Tibial nerve (tissue), 4 donors: ENCODE measurements around the gene GPATCH2L. TPM values are rescaled to one million over a fixed set of nuclear protein-coding genes. Genes with fewer than 3 reads are reported as not detected.

Source experiments
- DNase-seq, 2 donors: peaks; one replicate each; pipeline ENCODE4 v3.0.0-alpha.2; 2019; ENCODE audit warnings: low spot score in 2 of 2
- H3K27ac ChIP-seq, 4 donors: fragments of 200-600 bp; sonication (generic) in 3 of 4; one replicate each; pipeline ENCODE4 v1.5.1; 2017 to 2019; ENCODE audit warnings: mild to moderate bottlenecking in 1 of 4
- H3K27me3 ChIP-seq, 2 donors: fragments of 200-600 bp; sonication (generic) in 1 of 2; one replicate each; pipeline versions ENCODE4 v1.5.1 to v1.6.0; 2017 to 2019
- H3K36me3 ChIP-seq, 3 donors: fragments of 200-600 bp; sonication (generic); one replicate each; pipeline ENCODE4 v1.5.1; 2018 to 2019
- H3K4me1 ChIP-seq, 4 donors: fragments of 200-600 bp; sonication (generic) in 3 of 4; one replicate each; pipeline ENCODE4 v1.5.1; 2017 to 2019
- H3K4me3 ChIP-seq, 4 donors: fragments of 200-600 bp; sonication (generic) in 3 of 4; one replicate each; pipeline ENCODE4 v1.5.1; 2017 to 2019; ENCODE audit warnings: mild to moderate bottlenecking in 1 of 4, moderate library complexity in 1 of 4
- H3K9me3 ChIP-seq, 4 donors: fragments of 200-600 bp; sonication (generic) in 3 of 4; one replicate each; pipeline ENCODE4 v1.5.1; 2017 to 2019
- EP300 ChIP-seq, 2 donors: sonication (generic); formaldehyde crosslinking; IDR thresholded peaks; one replicate each; pipeline ENCODE4 v1.6.1; 2017; ENCODE audit warnings: antibody characterized with exemption in 2 of 2, mild to moderate bottlenecking in 1 of 2
- POLR2A ChIP-seq, 2 donors: fragments of 450-650 bp; IDR thresholded peaks; one replicate each; pipeline ENCODE4 v1.6.1; 2017; ENCODE audit warnings: antibody characterized with exemption in 2 of 2, mild to moderate bottlenecking in 2 of 2, moderate library complexity in 2 of 2
- WGBS, 2 donors: methylation state at CpG; one replicate each; pipeline ENCODE4 v1.1.5; 2018; 5-methylcytosine and 5-hydroxymethylcytosine counted together
- total RNA-seq, 4 donors: library from RNA; depleted of rRNA; stranded (reverse); fragments of >200 nt; gene quantifications; one replicate each; pipeline ENCODE4 v1.1.0, GENCODE V29; 2016
- TF ChIP-seq, protein P1 (sequence below), 5 experiments: fragments of 200-600 bp in 3 of 5; fragments of 450-650 bp in 2 of 5; sonication (generic) in 3 of 5; IDR thresholded peaks; one replicate each; pipeline ENCODE4 v1.5.1; 2016 to 2019; ENCODE audit warnings: antibody characterized with exemption in 5 of 5, mild to moderate bottlenecking in 3 of 5, moderate library complexity in 2 of 5

GPATCH2L gene
- total RNA-seq, 4 donors from 2014 or later, result 56.1 to 76.8 (median 71.7) TPM

DNA sequence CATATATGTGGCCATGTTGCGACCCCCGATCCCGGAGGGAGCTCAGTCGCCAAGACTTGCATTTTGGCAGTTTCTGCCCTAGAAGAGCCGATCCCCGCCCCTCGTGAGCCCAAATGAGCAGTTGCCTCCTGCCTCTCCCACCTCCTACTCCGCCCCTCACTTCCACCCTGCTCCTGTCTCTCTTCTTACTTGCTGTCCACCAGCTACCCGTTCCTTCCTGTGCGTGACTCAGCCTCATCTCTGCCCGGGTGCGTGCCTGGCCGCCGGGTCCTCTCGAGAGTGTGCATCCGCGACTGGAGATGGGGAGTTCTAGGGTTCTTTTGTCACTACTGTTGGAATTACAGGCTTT is 585 bp downstream of the GPATCH2L start:
- Histone ChIP-seq H3K27me3 (peaks cover 0 to 3% of the 10 kb centered on the region in 2 donors), H3K4me1 (peaks cover 0 to 56% (median 37%) of the 10 kb centered on the region in 4 donors), H3K36me3 (peaks cover 0 to 11% (median 0%) of the 10 kb centered on the region in 3 donors), H3K4me3 (peak overlapping the region; percentile 70 to 95 (median 92)), H3K9me3 (no peaks in the 10 kb centered on the region), H3K27ac (peak overlapping the region in 3 of 4 donors; percentile 81 to 86 (median 86))
- peak; percentile 19 to 44 for DNase-seq
- WGBS, 2 donors, result 0% methylated on average over 17 of the region's 17 CpGs
- TF ChIP-seq, protein P1, sequence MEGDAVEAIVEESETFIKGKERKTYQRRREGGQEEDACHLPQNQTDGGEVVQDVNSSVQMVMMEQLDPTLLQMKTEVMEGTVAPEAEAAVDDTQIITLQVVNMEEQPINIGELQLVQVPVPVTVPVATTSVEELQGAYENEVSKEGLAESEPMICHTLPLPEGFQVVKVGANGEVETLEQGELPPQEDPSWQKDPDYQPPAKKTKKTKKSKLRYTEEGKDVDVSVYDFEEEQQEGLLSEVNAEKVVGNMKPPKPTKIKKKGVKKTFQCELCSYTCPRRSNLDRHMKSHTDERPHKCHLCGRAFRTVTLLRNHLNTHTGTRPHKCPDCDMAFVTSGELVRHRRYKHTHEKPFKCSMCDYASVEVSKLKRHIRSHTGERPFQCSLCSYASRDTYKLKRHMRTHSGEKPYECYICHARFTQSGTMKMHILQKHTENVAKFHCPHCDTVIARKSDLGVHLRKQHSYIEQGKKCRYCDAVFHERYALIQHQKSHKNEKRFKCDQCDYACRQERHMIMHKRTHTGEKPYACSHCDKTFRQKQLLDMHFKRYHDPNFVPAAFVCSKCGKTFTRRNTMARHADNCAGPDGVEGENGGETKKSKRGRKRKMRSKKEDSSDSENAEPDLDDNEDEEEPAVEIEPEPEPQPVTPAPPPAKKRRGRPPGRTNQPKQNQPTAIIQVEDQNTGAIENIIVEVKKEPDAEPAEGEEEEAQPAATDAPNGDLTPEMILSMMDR (IDR thresholded peaks at IDR 0.05), result no peak
- TF ChIP-seq EP300 (IDR thresholded peaks at IDR 0.05) (no peak), POLR2A (IDR thresholded peaks at IDR 0.05) (no peak)

DNA sequence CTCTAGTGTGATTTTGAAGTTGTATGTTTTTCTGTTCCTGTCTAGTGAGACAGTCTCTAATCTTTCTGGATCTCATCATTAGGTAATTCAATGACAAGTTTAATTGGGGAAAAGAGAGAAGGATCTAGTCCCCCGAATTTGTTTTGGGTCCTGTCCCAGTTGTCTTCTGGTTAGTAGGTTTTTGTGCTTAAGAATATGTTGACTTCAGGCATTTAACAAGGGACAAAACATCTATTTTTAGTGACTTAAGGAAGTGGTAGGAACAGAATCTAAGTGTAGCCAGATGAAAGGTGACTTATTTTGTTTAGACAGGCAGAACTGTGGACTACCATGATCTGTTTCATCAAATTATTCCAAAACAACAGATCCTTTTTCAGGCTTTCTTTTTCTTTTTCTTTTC is 2.2 kb downstream of the GPATCH2L start:
- H3K27me3 ChIP-seq, result peaks cover 0 to 3% of the 10 kb centered on the region in 2 donors
- no peaks in the 10 kb centered on the region for H3K9me3 ChIP-seq
- no peak for DNase-seq
- TF ChIP-seq, protein P1 (IDR thresholded peaks at IDR 0.05), result no peak
- TF ChIP-seq POLR2A (IDR thresholded peaks at IDR 0.05) (no peak), EP300 (IDR thresholded peaks at IDR 0.05) (no peak)
- no peak overlapping the region for H3K4me3 ChIP-seq
- 84 to 86% methylated on average over 1 of the region's 1 CpG for WGBS, 2 donors
- peaks cover 0 to 71% (median 41%) of the 10 kb centered on the region in 4 donors for H3K4me1 ChIP-seq
- no peak overlapping the region for H3K27ac ChIP-seq
- peaks cover 0 to 21% (median 2%) of the 10 kb centered on the region in 3 donors for H3K36me3 ChIP-seq

DNA sequence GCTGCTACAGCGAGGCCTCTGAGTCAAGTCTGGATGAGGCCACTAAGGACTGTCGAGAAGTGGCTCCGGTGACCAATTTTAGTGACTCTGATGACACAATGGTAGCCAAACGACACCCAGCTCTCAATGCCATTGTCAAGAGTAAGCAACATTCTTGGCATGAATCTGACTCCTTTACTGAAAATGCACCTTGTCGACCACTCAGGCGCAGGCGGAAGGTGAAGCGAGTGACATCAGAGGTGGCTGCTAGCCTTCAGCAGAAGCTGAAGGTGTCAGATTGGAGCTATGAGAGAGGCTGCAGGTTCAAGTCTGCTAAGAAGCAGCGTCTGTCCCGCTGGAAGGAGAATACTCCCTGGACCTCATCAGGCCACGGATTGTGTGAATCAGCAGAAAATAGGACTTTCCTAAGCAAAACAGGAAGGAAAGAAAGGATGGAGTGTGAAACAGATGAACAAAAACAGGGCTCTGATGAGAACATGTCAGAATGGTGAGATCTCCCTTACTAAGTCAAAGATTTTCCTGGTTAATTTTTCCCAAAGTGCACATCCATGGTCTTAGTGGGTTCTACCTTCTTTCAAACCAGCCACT is 2.9 kb downstream of the GPATCH2L start:
- no peak for DNase-seq
- WGBS, 2 donors, result 92 to 93% methylated on average over 11 of the region's 11 CpGs
- H3K9me3 ChIP-seq, result no peaks in the 10 kb centered on the region
- H3K4me1 ChIP-seq, result peaks cover 0 to 71% (median 41%) of the 10 kb centered on the region in 4 donors
- no peak overlapping the region for H3K4me3 ChIP-seq
- no peak overlapping the region for H3K27ac ChIP-seq
- H3K36me3 ChIP-seq, result peaks cover 0 to 28% (median 9%) of the 10 kb centered on the region in 3 donors
- H3K27me3 ChIP-seq, result peaks cover 0 to 3% of the 10 kb centered on the region in 2 donors
- TF ChIP-seq, protein P1 (IDR thresholded peaks at IDR 0.05), result no peak
- TF ChIP-seq POLR2A (IDR thresholded peaks at IDR 0.05) (no peak), EP300 (IDR thresholded peaks at IDR 0.05) (no peak)

DNA sequence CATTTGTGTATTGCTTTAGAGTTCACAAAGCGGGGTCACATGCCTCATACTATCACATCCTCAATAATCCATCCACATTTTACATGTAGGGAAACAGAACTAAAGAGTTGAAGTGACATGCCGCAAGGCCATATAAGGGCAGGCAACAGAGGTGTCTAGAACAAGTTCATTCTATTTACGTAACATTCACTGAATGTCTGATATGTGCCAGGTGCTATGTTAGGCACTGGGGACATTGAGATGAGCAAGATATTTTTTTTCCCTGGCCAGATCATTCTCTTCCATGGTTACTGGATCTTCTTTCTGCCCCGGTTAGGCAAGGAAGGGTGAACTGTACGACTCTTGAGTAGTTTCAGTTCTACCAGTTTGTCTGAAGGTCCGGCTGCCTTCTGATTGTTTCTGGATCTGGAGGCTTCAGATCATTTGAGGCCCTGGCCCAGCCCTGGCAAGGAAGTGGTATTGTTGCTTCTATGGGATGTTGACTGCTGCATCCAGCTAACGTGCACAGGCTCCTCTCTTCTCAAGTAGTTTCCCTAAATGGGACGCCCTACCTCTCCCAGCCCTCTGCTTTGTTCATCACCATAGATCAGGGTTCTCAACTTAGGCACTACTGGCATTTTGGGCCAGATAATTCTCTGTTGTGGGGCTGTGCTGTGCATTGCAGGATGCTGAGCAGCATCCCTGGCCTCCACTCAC is 12.1 kb downstream of the GPATCH2L start:
- H3K36me3 ChIP-seq, result peaks cover 0 to 50% (median 9%) of the 10 kb centered on the region in 3 donors
- no peaks in the 10 kb centered on the region for H3K27me3 ChIP-seq
- H3K27ac ChIP-seq, result no peak overlapping the region
- 81 to 87% methylated on average over 8 of the region's 8 CpGs for WGBS, 2 donors
- peaks cover 0 to 3% (median 0%) of the 10 kb centered on the region in 4 donors for H3K9me3 ChIP-seq
- no peak overlapping the region for H3K4me3 ChIP-seq
- no peak for DNase-seq
- no peak for TF ChIP-seq POLR2A (IDR thresholded peaks at IDR 0.05)
- TF ChIP-seq, protein P1 (IDR thresholded peaks at IDR 0.05), result no peak
- no peak for TF ChIP-seq EP300 (IDR thresholded peaks at IDR 0.05)
- H3K4me1 ChIP-seq, result peaks cover 0 to 6% (median 0%) of the 10 kb centered on the region in 4 donors

DNA sequence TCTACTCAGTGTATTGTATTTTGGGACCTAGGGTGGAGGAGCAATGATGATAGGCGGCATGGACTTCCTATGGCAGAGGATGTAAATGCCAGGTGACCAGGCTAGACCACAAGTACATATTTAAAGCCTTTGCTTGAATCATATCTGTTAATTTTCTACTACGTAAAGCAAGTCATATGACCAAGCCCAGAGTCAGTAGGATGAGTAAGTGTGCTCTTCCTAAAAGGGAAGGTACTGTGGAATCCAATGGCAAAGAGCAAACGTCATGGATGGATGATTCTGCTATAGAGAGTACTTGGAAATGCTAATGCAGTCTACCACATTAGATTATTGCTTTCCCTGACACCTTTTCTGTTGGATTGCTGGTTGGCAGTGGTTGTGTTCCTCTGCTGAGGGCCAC is 16.8 kb downstream of the GPATCH2L start:
- Histone ChIP-seq H3K9me3 (peaks cover 0 to 3% (median 0%) of the 10 kb centered on the region in 4 donors), H3K27me3 (no peaks in the 10 kb centered on the region), H3K4me3 (no peak overlapping the region), H3K27ac (no peak overlapping the region), H3K4me1 (no peaks in the 10 kb centered on the region), H3K36me3 (peaks cover 0 to 66% (median 0%) of the 10 kb centered on the region in 3 donors)
- TF ChIP-seq EP300 (IDR thresholded peaks at IDR 0.05) (no peak), POLR2A (IDR thresholded peaks at IDR 0.05) (no peak)
- TF ChIP-seq, protein P1 (IDR thresholded peaks at IDR 0.05), result no peak
- 96 to 99% methylated on average over 3 of the region's 3 CpGs for WGBS, 2 donors
- DNase-seq, result no peak
